ENCODE measurements around the gene PI4K2A. TPM values are rescaled to one million over a fixed set of nuclear protein-coding genes. Genes with fewer than 3 reads are reported as not detected.
A peak's percentile ranks its signal among the peaks of the same experiment; 100 is the strongest.
"Not testable (repeated sequence)": the region's sequence is repeated elsewhere in the genome, so short reads cannot be mapped to it uniquely, and the experiment has no call there.

The PI4K2A gene
- polyA plus RNA-seq, 2 donors, result 11.5 to 19.9 TPM

DNA sequence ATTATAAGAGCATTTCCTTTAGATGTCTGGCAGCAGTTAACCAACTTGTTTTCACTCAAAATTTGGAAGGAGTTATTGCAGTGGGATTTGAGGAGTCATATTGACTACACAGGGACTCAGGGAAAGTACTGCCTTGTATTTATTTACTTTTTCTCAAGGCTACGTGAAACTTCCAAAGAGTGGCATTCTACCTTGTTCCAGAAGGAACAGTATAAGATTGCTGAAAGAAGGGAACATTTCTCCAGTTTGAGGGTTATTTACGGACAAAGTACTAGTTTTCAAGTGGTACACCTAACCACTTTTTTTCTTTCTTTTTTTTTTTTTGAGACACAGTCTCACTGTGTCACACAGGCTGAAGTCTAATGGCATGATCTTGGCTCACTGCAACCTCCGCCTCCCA lies 12.2 kb upstream of the PI4K2A start:
- no peaks in the 10 kb centered on the region for H3K36me3 ChIP-seq (ENCODE audit: control insufficient read depth in 2 of 2, insufficient read depth in 2 of 2, low read length in 1 of 2)
- no peaks in the 10 kb centered on the region for H3K27me3 ChIP-seq (ENCODE audit: control insufficient read depth in 1 of 2, insufficient read depth in 2 of 2, low read length in 2 of 2)
- no peak overlapping the region for H3K4me3 ChIP-seq (ENCODE audit: low read depth in 1 of 2, low read length in 2 of 2)
- no peaks in the 10 kb centered on the region for H3K9me3 ChIP-seq (ENCODE audit: control insufficient read depth in 2 of 2, insufficient read depth in 1 of 2, low read depth in 1 of 2, low read length in 1 of 2)
- no peak overlapping the region for H3K27ac ChIP-seq (ENCODE audit: low read depth in 2 of 2, low read length in 1 of 2)
- H3K4me1 ChIP-seq (ENCODE audit: control insufficient read depth in 2 of 2, insufficient read depth in 2 of 2, low read length in 1 of 2), result peaks cover 0 to 2% of the 10 kb centered on the region in 2 donors
- 71 to 78% methylated on average over 3 of the region's 3 CpGs for WGBS, 2 donors

DNA sequence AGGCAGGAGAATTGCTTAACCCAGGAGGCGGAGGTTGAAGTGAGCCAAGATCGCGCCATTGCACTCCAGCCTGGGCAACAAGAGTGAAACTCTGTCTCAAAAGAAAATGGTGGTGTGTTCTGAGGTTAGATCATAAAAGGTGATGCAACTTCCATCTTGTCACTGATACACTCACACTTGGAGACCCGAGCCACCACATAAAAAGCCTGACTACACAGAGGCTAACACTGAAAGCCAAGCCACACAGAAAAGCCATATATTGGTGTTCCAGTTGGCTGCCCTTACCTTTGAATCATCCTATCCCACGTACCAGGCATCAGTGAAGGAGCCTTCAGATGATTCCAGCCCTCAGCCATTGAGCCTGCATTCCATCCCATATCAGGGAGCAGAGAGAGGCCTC lies 11.2 kb upstream of the PI4K2A start:
- Histone ChIP-seq H3K36me3 (ENCODE audit: control insufficient read depth in 2 of 2, insufficient read depth in 2 of 2, low read length in 1 of 2) (no peaks in the 10 kb centered on the region), H3K9me3 (ENCODE audit: control insufficient read depth in 2 of 2, insufficient read depth in 1 of 2, low read depth in 1 of 2, low read length in 1 of 2) (no peaks in the 10 kb centered on the region), H3K4me1 (ENCODE audit: control insufficient read depth in 2 of 2, insufficient read depth in 2 of 2, low read length in 1 of 2) (peaks cover 0 to 2% of the 10 kb centered on the region in 2 donors), H3K27ac (ENCODE audit: low read depth in 2 of 2, low read length in 1 of 2) (no peak overlapping the region), H3K27me3 (ENCODE audit: control insufficient read depth in 1 of 2, insufficient read depth in 2 of 2, low read length in 2 of 2) (no peaks in the 10 kb centered on the region), H3K4me3 (ENCODE audit: low read depth in 1 of 2, low read length in 2 of 2) (no peak overlapping the region)
- 94 to 95% methylated on average over 5 of the region's 5 CpGs for WGBS, 2 donors

DNA sequence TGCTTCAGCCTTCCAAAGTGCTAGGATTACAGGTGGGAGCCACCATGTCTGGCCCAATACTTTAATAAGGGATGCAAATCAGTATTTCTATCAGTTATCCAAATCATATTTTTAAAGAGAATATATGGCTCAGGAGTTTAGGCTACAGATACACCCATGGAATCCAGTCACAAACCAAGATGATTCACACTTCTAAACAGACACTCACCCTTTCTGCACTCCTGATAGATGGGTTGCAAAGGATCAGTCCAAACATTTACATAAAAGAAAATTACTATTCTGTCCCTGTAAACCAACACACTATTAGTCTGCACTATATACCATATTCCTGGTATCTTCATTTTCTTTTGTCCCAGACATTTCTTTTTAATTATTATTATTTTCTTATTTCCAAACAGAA lies 9.4 kb upstream of the PI4K2A start:
- Histone ChIP-seq H3K27ac (ENCODE audit: low read depth in 2 of 2, low read length in 1 of 2) (no peak overlapping the region), H3K36me3 (ENCODE audit: control insufficient read depth in 2 of 2, insufficient read depth in 2 of 2, low read length in 1 of 2) (no peaks in the 10 kb centered on the region), H3K27me3 (ENCODE audit: control insufficient read depth in 1 of 2, insufficient read depth in 2 of 2, low read length in 2 of 2) (no peaks in the 10 kb centered on the region), H3K4me3 (ENCODE audit: low read depth in 1 of 2, low read length in 2 of 2) (no peak overlapping the region), H3K9me3 (ENCODE audit: control insufficient read depth in 2 of 2, insufficient read depth in 1 of 2, low read depth in 1 of 2, low read length in 1 of 2) (no peaks in the 10 kb centered on the region), H3K4me1 (ENCODE audit: control insufficient read depth in 2 of 2, insufficient read depth in 2 of 2, low read length in 1 of 2) (peaks cover 0 to 2% of the 10 kb centered on the region in 2 donors)

DNA sequence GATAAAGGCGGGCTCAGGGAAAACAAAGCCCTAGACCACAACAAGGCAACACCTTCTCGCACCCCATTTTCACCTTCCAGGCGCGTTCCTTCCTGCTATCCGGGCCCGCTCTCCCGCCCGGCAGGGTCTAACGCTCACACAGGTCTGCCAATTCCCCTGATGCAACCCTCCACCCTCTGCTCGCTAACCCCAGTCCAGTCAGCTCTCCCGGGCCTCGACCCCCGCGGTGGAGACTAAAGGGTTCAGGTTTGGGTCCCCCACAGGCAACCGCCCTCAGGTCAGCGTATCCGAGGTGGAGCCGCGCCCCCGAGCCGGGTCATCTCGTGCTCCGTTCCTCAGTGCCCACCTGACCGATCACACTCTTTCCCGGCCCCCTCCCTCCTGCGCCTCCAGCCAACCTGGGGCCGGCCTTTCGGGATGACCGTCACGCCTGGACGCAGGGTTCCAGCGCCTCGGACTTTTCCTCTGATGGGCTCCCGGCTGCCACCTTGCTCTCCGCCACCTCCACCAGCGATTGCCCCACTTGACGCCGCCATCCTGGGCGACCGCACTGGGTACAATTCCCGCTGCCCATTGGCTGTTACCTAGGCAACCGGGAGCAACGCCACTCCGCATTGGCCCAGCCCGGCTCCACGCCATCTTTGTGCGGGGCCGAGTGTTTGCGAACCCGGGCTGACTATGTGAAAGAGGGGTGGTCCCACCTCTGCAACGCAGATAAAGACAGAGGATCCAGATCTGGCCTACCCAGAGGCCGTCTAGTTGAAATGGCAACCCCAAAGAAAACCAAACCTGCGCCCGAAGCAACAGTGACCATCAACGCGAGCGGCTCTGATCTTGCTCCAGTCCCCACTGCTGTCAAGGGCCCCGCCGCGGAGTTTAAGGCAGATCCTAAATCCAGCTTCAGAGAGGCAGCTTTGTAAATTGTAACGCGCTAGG lies 7.3 kb upstream of the PI4K2A start, which contains the start of gene MORN4:
Gene MORN4 (minus strand): TSS at position 552 of the 936 bp plus-strand sequence. CDS start 13,847 bp downstream, outside the sequence.
- H3K9me3 ChIP-seq (ENCODE audit: control insufficient read depth in 2 of 2, insufficient read depth in 1 of 2, low read depth in 1 of 2, low read length in 1 of 2), result no peaks in the 10 kb centered on the region
- H3K27me3 ChIP-seq (ENCODE audit: control insufficient read depth in 1 of 2, insufficient read depth in 2 of 2, low read length in 2 of 2), result no peaks in the 10 kb centered on the region
- H3K4me1 ChIP-seq (ENCODE audit: control insufficient read depth in 2 of 2, insufficient read depth in 2 of 2, low read length in 1 of 2), result peaks cover 0 to 2% of the 10 kb centered on the region in 2 donors
- H3K36me3 ChIP-seq (ENCODE audit: control insufficient read depth in 2 of 2, insufficient read depth in 2 of 2, low read length in 1 of 2), result no peaks in the 10 kb centered on the region
- H3K27ac ChIP-seq (ENCODE audit: low read depth in 2 of 2, low read length in 1 of 2), result peak within 1 kb of the TSS in 1 of 2 donors; percentile 20
- 3% methylated on average over 62 of the region's 62 CpGs for WGBS, 2 donors
- H3K4me3 ChIP-seq (ENCODE audit: low read depth in 1 of 2, low read length in 2 of 2), result peak within 1 kb of the TSS; percentile 79 to 82

DNA sequence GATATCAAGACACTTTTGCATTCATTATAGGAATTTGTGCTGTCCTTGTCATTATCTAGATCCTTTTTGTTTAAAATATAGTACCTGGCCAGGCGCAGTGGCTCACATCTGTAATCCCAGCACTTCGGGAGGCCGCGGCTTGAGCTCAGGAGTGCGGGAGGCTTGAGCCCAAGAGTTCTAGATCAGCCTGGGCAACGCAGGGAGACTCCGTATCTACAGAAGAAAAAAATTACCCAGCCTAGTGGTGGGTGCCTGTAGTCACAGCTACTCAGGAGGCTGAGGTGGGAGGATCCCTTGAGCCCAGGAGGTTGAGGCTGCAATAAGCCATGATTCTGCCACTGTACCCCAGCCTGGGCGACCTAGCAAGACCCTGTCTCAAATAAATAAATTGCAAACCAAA lies 6.5 kb upstream of the PI4K2A start:
- 70 to 76% methylated on average over 8 of the region's 8 CpGs for WGBS, 2 donors
- H3K27ac ChIP-seq (ENCODE audit: low read depth in 2 of 2, low read length in 1 of 2), result no peak overlapping the region

DNA sequence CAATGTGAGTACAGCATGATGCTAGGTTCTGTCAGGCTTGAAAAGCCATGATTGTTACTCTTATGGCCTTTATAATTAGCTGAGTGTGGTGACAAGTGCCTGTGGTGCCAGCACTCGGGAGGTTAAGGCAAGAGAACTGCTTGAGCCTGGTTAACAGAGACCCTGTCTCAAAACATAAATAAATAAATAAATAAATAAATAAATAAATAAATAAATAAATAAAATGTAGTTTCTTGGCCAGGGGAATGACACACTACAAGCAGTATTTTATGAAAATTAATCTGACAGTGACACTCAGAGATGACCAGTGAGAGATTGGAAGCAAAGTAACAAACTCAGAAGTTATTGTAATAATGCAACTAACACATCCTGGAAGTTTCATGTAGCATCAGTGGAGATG lies 4.9 kb upstream of the PI4K2A start:
- Histone ChIP-seq H3K27me3 (ENCODE audit: control insufficient read depth in 1 of 2, insufficient read depth in 2 of 2, low read length in 2 of 2) (no peaks in the 10 kb centered on the region), H3K36me3 (ENCODE audit: control insufficient read depth in 2 of 2, insufficient read depth in 2 of 2, low read length in 1 of 2) (no peaks in the 10 kb centered on the region)
- WGBS, 2 donors, result 92 to 96% methylated on average over 1 of the region's 1 CpG

More for the DNA sequence above, 6.5 kb upstream of the PI4K2A start:
- Histone ChIP-seq H3K4me3 (ENCODE audit: low read depth in 1 of 2, low read length in 2 of 2) (peak overlapping the region in 1 of 2 donors; percentile 82), H3K4me1 (ENCODE audit: control insufficient read depth in 2 of 2, insufficient read depth in 2 of 2, low read length in 1 of 2) (peaks cover 0 to 2% of the 10 kb centered on the region in 2 donors), H3K9me3 (ENCODE audit: control insufficient read depth in 2 of 2, insufficient read depth in 1 of 2, low read depth in 1 of 2, low read length in 1 of 2) (no peaks in the 10 kb centered on the region), H3K36me3 (ENCODE audit: control insufficient read depth in 2 of 2, insufficient read depth in 2 of 2, low read length in 1 of 2) (no peaks in the 10 kb centered on the region), H3K27me3 (ENCODE audit: control insufficient read depth in 1 of 2, insufficient read depth in 2 of 2, low read length in 2 of 2) (no peaks in the 10 kb centered on the region)

DNA sequence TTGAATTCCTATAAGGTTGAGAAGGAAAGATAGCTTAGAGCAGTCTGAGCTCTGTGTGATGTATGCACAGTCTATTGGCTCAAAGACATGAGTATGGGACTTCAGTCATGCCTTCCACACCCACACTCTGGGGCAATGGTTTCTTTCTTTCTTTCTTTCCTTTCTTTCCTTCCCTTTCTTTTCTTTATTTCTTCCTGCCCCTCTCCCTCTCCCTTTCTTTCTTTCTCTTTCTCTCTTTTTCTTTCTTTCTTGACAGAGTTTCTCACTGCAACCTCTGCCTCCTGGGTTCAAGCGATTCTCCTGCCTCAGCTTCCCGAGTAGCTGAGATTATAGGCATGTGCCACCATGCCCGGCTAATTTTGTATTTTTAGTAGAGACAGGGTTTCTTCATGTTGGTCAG lies 1.4 kb upstream of the PI4K2A start:
- H3K9me3 ChIP-seq (ENCODE audit: control insufficient read depth in 2 of 2, insufficient read depth in 1 of 2, low read depth in 1 of 2, low read length in 1 of 2); H3K27ac ChIP-seq (ENCODE audit: low read depth in 2 of 2, low read length in 1 of 2); H3K4me3 ChIP-seq (ENCODE audit: low read depth in 1 of 2, low read length in 2 of 2); H3K36me3 ChIP-seq (ENCODE audit: control insufficient read depth in 2 of 2, insufficient read depth in 2 of 2, low read length in 1 of 2); H3K4me1 ChIP-seq (ENCODE audit: control insufficient read depth in 2 of 2, insufficient read depth in 2 of 2, low read length in 1 of 2); H3K27me3 ChIP-seq (ENCODE audit: control insufficient read depth in 1 of 2, insufficient read depth in 2 of 2, low read length in 2 of 2): not testable (repeated sequence)
- 83 to 86% methylated on average over 3 of the region's 3 CpGs for WGBS, 2 donors

More for the DNA sequence above, 4.9 kb upstream of the PI4K2A start:
- no peak overlapping the region for H3K27ac ChIP-seq (ENCODE audit: low read depth in 2 of 2, low read length in 1 of 2)
- H3K9me3 ChIP-seq (ENCODE audit: control insufficient read depth in 2 of 2, insufficient read depth in 1 of 2, low read depth in 1 of 2, low read length in 1 of 2), result no peaks in the 10 kb centered on the region
- peaks cover 0 to 2% of the 10 kb centered on the region in 2 donors for H3K4me1 ChIP-seq (ENCODE audit: control insufficient read depth in 2 of 2, insufficient read depth in 2 of 2, low read length in 1 of 2)
- H3K4me3 ChIP-seq (ENCODE audit: low read depth in 1 of 2, low read length in 2 of 2), result no peak overlapping the region

DNA sequence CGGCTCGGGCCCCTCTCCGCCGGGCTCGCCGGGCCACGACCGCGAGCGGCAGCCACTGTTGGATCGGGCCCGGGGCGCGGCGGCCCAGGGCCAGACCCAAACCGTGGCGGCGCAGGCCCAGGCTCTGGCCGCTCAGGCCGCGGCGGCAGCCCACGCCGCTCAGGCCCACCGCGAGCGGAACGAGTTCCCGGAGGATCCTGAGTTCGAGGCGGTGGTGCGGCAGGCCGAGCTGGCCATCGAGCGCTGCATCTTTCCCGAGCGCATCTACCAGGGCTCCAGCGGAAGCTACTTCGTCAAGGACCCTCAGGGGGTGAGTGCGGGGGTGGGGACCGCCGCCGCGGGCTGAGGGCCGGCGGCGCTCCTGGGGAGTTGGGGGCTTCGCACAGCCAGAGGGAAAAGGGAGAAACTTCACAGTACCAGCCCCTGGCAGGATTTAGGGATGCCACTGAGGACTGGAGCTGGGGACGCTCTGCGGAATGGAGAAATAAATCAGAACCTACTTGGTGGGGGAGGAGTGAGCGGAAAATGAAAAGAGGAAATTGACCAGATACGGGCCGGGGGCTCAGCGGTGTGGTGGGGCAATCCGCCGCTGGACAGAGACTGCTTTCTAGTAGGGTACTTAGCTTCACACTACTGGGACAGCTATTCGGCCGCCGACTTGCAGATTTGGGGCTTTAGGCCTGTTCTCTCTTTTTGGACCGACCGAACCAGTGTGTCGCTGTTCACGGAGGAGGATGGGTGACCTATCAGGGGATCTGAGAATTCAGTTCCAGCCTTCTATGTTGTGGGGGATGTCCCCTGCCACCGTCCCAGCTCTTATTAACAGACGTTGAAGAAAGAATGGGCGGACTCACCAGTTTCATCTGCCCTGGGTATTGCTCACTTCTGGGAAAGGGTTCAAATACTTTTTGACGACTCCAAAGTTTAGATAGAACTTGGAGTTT lies 669 bp downstream of the PI4K2A start:
- Histone ChIP-seq H3K9me3 (ENCODE audit: control insufficient read depth in 2 of 2, insufficient read depth in 1 of 2, low read depth in 1 of 2, low read length in 1 of 2) (peaks cover 0 to 2% of the 10 kb centered on the region in 2 donors), H3K4me3 (ENCODE audit: low read depth in 1 of 2, low read length in 2 of 2) (peak overlapping the region; percentile 82 to 93), H3K27me3 (ENCODE audit: control insufficient read depth in 1 of 2, insufficient read depth in 2 of 2, low read length in 2 of 2) (no peaks in the 10 kb centered on the region), H3K36me3 (ENCODE audit: control insufficient read depth in 2 of 2, insufficient read depth in 2 of 2, low read length in 1 of 2) (peaks cover 0 to 2% of the 10 kb centered on the region in 2 donors), H3K27ac (ENCODE audit: low read depth in 2 of 2, low read length in 1 of 2) (peak overlapping the region; percentile 73 to 94), H3K4me1 (ENCODE audit: control insufficient read depth in 2 of 2, insufficient read depth in 2 of 2, low read length in 1 of 2) (no peaks in the 10 kb centered on the region)
- WGBS, 2 donors, result 1 to 2% methylated on average over 63 to 67 of the region's 67 CpGs

DNA sequence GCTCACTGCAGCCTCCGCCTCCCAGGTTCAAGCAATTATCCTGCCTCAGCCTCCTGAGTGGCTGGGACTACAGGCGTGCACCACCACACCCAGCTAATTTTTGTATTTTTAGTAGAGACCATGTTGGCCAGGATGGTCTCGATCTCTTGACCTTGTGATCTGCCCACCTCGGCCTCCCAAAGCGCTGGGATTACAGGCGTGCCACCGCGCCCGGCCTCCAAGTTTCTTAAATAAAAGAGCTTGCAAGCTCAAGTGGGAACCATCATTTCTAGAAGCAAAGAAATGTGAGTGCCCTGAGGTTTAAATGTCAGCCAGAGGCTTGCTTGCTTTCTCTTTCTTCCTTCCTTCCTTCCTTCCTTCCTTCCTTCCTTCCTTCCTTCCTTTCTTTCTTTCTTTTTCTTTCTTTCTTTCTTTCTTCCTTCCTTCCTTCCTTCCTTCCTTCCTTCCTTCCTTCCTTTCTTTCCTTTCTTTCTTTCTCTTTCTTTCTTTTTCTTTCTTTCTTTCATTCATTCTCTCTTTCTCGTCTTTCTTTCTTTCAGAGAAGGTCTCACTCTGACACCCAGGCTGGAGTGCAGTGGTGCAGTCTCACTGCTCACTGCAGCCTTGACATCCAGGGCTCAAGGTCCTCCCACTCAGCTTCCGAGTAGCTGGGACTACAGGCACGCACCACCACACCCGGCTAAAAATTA lies 2.1 kb downstream of the PI4K2A start:
- 93 to 96% methylated on average over 13 of the region's 13 CpGs for whole genome bisulfite sequencing, 2 donors
- not testable (repeated sequence) for H3K9me3 ChIP-seq (ENCODE audit: control insufficient read depth in 2 of 2, insufficient read depth in 1 of 2, low read depth in 1 of 2, low read length in 1 of 2); H3K27me3 ChIP-seq (ENCODE audit: control insufficient read depth in 1 of 2, insufficient read depth in 2 of 2, low read length in 2 of 2); H3K27ac ChIP-seq (ENCODE audit: low read depth in 2 of 2, low read length in 1 of 2); H3K36me3 ChIP-seq (ENCODE audit: control insufficient read depth in 2 of 2, insufficient read depth in 2 of 2, low read length in 1 of 2); H3K4me1 ChIP-seq (ENCODE audit: control insufficient read depth in 2 of 2, insufficient read depth in 2 of 2, low read length in 1 of 2)
- H3K4me3 ChIP-seq (ENCODE audit: low read depth in 1 of 2, low read length in 2 of 2), result peak overlapping the region in 1 of 2 donors; percentile 18

Measured in esophagus (tissue), 2 donors.